ENCODE measurements around the gene NOXA1. TPM values are rescaled to one million over a fixed set of nuclear protein-coding genes. Genes with fewer than 3 reads are reported as not detected.

NOXA1 gene
- total RNA-seq (0.66 and 0.77 TPM in 2 replicates), polyA plus RNA-seq (0.08 TPM in 1 of 2 replicates, not detected in the other), polyA minus RNA-seq (ENCODE audit: low replicate concordance) (not detected in 2 replicates)
- 0.15 and 0.21 TPM in 2 replicates for polyA plus RNA-seq (2012)

- TF ChIP-seq EZH2 (IDR thresholded peaks at IDR 0.05; ENCODE audit: low read length, missing control alignments) (no peak), CTCF (conservative IDR thresholded peaks at IDR 0.05 in 1 of 2, IDR thresholded peaks at IDR 0.05 in 1 of 2; ENCODE audit: low read depth in 1 of 2, low read length in 2 of 2) (peak; percentile 21 to 44)
- Histone ChIP-seq H3K9me3 (ENCODE audit: control insufficient read depth, insufficient read depth, low read depth, low read length) (no peaks in the 10 kb centered on the region), H2AFZ (ENCODE audit: low read length) (peak within 1 kb of the TSS; percentile 87), H3K79me2 (ENCODE audit: control insufficient read depth, insufficient read depth, low read length) (peaks cover 2% of the 10 kb centered on the region), H3K4me3 (replicated peaks in 1 of 4; ENCODE audit: control extremely low read depth in 1 of 4, insufficient read depth in 1 of 4, low read depth in 3 of 4, low read length in 4 of 4) (peak within 1 kb of the TSS; percentile 85 to 90 (median 86)), H3K9ac (ENCODE audit: insufficient read depth, low read length) (peak within 1 kb of the TSS; percentile 76), H3K4me2 (ENCODE audit: extremely low read depth, insufficient read depth, low read length) (peak within 1 kb of the TSS; percentile 89), H3K4me1 (ENCODE audit: control insufficient read depth, extremely low read depth, insufficient read depth, low read length) (peaks cover 8% of the 10 kb centered on the region), H4K20me1 (ENCODE audit: control insufficient read depth, extremely low read depth, insufficient read depth, low read length) (no peaks in the 10 kb centered on the region), H3K36me3 (ENCODE audit: control insufficient read depth, insufficient read depth, low read length) (no peaks in the 10 kb centered on the region), H3K27ac (ENCODE audit: insufficient read depth, low read length) (peak within 1 kb of the TSS; percentile 54), H3K27me3 (ENCODE audit: control insufficient read depth, insufficient read depth, low read length) (no peaks in the 10 kb centered on the region)
- DNase-seq (ENCODE audit: low read depth in 2 of 2), result peak; percentile 85 to 93
Measured at GRCh38 chr9:137422604-137423513, at the start of gene NOXA1, which contains the start of gene EXD3. Gene NOXA1, plus strand, starts transcription at chr9:137423393. Its CDS starts 137 bp downstream, at chr9:137423530. Gene EXD3, minus strand, starts transcription at chr9:137423162. Its CDS starts 27,805 bp downstream, at chr9:137395357.

- H3K4me3 ChIP-seq (replicated peaks in 1 of 4; ENCODE audit: control extremely low read depth in 1 of 4, insufficient read depth in 1 of 4, low read depth in 3 of 4, low read length in 4 of 4), result no peak overlapping the region
- H3K79me2 ChIP-seq (ENCODE audit: control insufficient read depth, insufficient read depth, low read length), result no peaks in the 10 kb centered on the region
- H3K36me3 ChIP-seq (ENCODE audit: control insufficient read depth, insufficient read depth, low read length), result no peaks in the 10 kb centered on the region
- no peaks in the 10 kb centered on the region for H4K20me1 ChIP-seq (ENCODE audit: control insufficient read depth, extremely low read depth, insufficient read depth, low read length)
- TF ChIP-seq EZH2 (IDR thresholded peaks at IDR 0.05; ENCODE audit: low read length, missing control alignments) (no peak), CTCF (conservative IDR thresholded peaks at IDR 0.05 in 1 of 2, IDR thresholded peaks at IDR 0.05 in 1 of 2; ENCODE audit: low read depth in 1 of 2, low read length in 2 of 2) (no peak)
- H3K4me2 ChIP-seq (ENCODE audit: extremely low read depth, insufficient read depth, low read length), result no peak overlapping the region
- no peaks in the 10 kb centered on the region for H3K9me3 ChIP-seq (ENCODE audit: control insufficient read depth, insufficient read depth, low read depth, low read length)
- H3K9ac ChIP-seq (ENCODE audit: insufficient read depth, low read length), result no peak overlapping the region
- DNase-seq (ENCODE audit: low read depth in 2 of 2), result no peak
- no peak overlapping the region for H2AFZ ChIP-seq (ENCODE audit: low read length)
- no peaks in the 10 kb centered on the region for H3K27me3 ChIP-seq (ENCODE audit: control insufficient read depth, insufficient read depth, low read length)
- H3K27ac ChIP-seq (ENCODE audit: insufficient read depth, low read length), result no peak overlapping the region
- no peaks in the 10 kb centered on the region for H3K4me1 ChIP-seq (ENCODE audit: control insufficient read depth, extremely low read depth, insufficient read depth, low read length)
Measured at GRCh38 chr9:137373611-137373980, 49.6 kb upstream of the NOXA1 start.

GRCh38 chr9:137374131-137374845 lies 48.9 kb upstream of the NOXA1 start:
- no peaks in the 10 kb centered on the region for H3K4me1 ChIP-seq (ENCODE audit: control insufficient read depth, extremely low read depth, insufficient read depth, low read length)
- no peaks in the 10 kb centered on the region for H3K36me3 ChIP-seq (ENCODE audit: control insufficient read depth, insufficient read depth, low read length)
- no peaks in the 10 kb centered on the region for H4K20me1 ChIP-seq (ENCODE audit: control insufficient read depth, extremely low read depth, insufficient read depth, low read length)

More at GRCh38 chr9:137374131-137374845, 48.9 kb upstream of the NOXA1 start:
- Histone ChIP-seq H3K27me3 (ENCODE audit: control insufficient read depth, insufficient read depth, low read length) (no peaks in the 10 kb centered on the region), H3K27ac (ENCODE audit: insufficient read depth, low read length) (no peak overlapping the region), H3K9me3 (ENCODE audit: control insufficient read depth, insufficient read depth, low read depth, low read length) (no peaks in the 10 kb centered on the region), H2AFZ (ENCODE audit: low read length) (no peak overlapping the region), H3K79me2 (ENCODE audit: control insufficient read depth, insufficient read depth, low read length) (no peaks in the 10 kb centered on the region), H3K4me2 (ENCODE audit: extremely low read depth, insufficient read depth, low read length) (no peak overlapping the region), H3K4me3 (replicated peaks in 1 of 4; ENCODE audit: control extremely low read depth in 1 of 4, insufficient read depth in 1 of 4, low read depth in 3 of 4, low read length in 4 of 4) (no peak overlapping the region), H3K9ac (ENCODE audit: insufficient read depth, low read length) (no peak overlapping the region)
- DNase-seq (ENCODE audit: low read depth in 2 of 2), result no peak
- TF ChIP-seq EZH2 (IDR thresholded peaks at IDR 0.05; ENCODE audit: low read length, missing control alignments), result no peak
- TF ChIP-seq CTCF (conservative IDR thresholded peaks at IDR 0.05 in 1 of 2, IDR thresholded peaks at IDR 0.05 in 1 of 2; ENCODE audit: low read depth in 1 of 2, low read length in 2 of 2), result no peak

All from fibroblast of lung (primary cell).